ENCODE measurements around the gene FRMPD2. TPM values are rescaled to one million over a fixed set of nuclear protein-coding genes. Genes with fewer than 3 reads are reported as not detected.

The FRMPD2 gene
- under 0.01 TPM in 1 of 2 replicates, not detected in the other for total RNA-seq

DNA sequence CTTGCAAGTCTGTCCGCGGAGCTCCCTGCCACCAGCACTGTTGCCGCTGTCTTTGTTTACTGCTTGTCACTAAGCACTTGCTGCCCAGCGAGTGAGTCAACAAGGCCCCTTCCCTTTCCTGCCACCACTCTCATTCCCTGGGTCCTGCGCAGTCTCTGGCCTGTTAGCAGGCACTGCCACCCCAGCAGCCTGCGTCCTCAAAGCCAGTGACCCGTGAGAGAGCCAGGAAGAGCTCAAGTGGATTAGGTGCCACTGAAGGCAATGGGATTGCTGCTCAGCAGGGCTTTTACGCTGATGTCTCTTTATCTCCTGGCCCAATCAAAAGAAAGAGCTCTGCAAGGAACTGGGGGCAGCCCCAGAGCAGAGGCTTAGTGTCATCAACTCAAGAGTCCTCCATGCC lies at the start of gene FRMPD2:
Gene FRMPD2 (minus strand): TSS at position 61 of the 400 bp plus-strand sequence. CDS start 129 bp downstream, outside the sequence.

DNA sequence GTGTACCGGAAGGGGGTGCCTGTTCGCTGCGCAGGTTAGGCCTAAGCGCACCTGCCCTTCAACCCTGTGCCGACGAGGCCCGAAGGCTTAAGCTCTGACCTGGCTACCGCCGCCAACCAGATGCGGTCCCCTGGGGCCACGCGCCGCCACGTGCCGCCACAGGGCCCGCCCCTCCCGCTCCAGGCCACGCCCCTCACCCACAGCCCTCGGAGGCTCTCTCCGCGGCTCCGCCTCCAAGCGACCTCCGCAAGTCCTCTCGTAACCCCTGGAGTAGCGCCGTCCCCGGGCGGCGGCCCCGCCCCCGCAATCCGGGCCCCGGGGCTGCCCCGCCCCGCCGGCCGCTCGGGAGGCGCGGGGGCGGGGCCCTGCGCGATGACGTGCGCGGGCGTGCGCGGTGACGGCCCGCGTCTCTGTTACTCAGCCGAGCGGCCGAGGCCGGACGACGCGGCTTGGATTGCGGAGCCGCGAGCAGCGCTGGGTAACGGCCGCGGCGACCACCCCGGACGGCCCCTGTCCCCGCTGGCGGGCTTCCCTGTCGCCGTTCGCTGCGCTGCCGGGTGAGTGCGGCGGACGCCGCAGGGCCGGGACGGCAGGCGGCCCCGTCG lies 31.9 kb upstream of the FRMPD2 start, which contains the start of gene MAPK8:
Gene MAPK8 (plus strand): TSS at position 413 of the 605 bp plus-strand sequence. CDS start 94,984 bp downstream, outside the sequence.

Other genes with a start within 250 kb of the FRMPD2 start
- gene MAPK8, start 32.0 kb upstream of the FRMPD2 start, total RNA-seq: 35.5 and 41.2 TPM in 2 replicates